Right lobe of liver (tissue), 6 donors: ENCODE measurements around the gene MYDGF. TPM values are rescaled to one million over a fixed set of nuclear protein-coding genes. Genes with fewer than 3 reads are reported as not detected.

ENCODE experiments used
- ATAC-seq, 4 donors: fragments of 200-7000 bp; cut with Tn5 transposase; one replicate each; pipeline ENCODE4 v1.9.1; 2020; ENCODE audit warnings: mild to moderate bottlenecking in 4 of 4, moderate library complexity in 4 of 4
- DNase-seq, 3 donors: peaks; one replicate each; pipeline ENCODE4 v3.0.0-alpha.2; 2020
- H3K27ac ChIP-seq, 3 donors: fragments of 200-600 bp; one replicate each; pipeline ENCODE4 v1.8.0; 2022
- H3K27me3 ChIP-seq, 2 donors: fragments of 200-600 bp; one replicate each; pipeline ENCODE4 v1.8.0; 2022
- H3K36me3 ChIP-seq, 4 donors: fragments of 200-600 bp; sonication (generic) in 1 of 4; one replicate each; pipeline versions ENCODE4 v1.5.1 to v1.8.0; 2017 to 2022; ENCODE audit warnings: control low read depth in 1 of 4
- H3K4me1 ChIP-seq, 4 donors: fragments of 200-600 bp; sonication (generic) in 1 of 4; one replicate each; pipeline versions ENCODE4 v1.5.1 to v1.8.0; 2017 to 2022; ENCODE audit warnings: control low read depth in 1 of 4
- H3K4me3 ChIP-seq, 3 donors: fragments of 200-600 bp; one replicate each; pipeline ENCODE4 v1.8.0; 2022
- H3K9me3 ChIP-seq, 4 donors: fragments of 200-600 bp; sonication (generic) in 1 of 4; one replicate each; pipeline versions ENCODE4 v1.5.1 to v1.8.0; 2017 to 2022; ENCODE audit warnings: control low read depth in 1 of 4
- POLR2A ChIP-seq: fragments of 450-650 bp; IDR thresholded peaks from one replicate; pipeline ENCODE4 v1.6.1; 2017; ENCODE audit warnings: antibody characterized with exemption, mild to moderate bottlenecking
- WGBS: methylation state at CpG from one replicate; pipeline ENCODE4 v1.1.6; 2018; ENCODE audit warnings: low coverage, low lambda C conversion rate; ENCODE audit not compliant: insufficient coverage; ENCODE audit errors: missing lambda C conversion rate; 5-methylcytosine and 5-hydroxymethylcytosine counted together
- intact Hi-C, 2 donors: fragments of 100-400 bp; cut with DNase I; formaldehyde crosslinking; loops; one replicate each; pipeline versions ENCODE4 v1.11.2 to v1.14.1; 2022
- total RNA-seq, 6 experiments: library from RNA; depleted of rRNA in 2 of 6; stranded (reverse); fragments of >200 nt in 2 of 6; fragmentation: NEBNext Ultra II Directional in 3 of 6; extraction: Animal tissue kit (Norgen Biotek cat#: 25700) in 3 of 6; gene quantifications; one replicate each; pipeline versions ENCODE4 v1.1.0 to v1.2.4, GENCODE V29; 2016 to 2023
- TF ChIP-seq, protein P1 (sequence below), 4 donors: fragments of 200-600 bp in 3 of 4; fragments of 450-650 bp in 1 of 4; IDR thresholded peaks; one replicate each; pipeline versions ENCODE4 v1.5.1 to v1.8.0; 2016 to 2022; ENCODE audit warnings: antibody characterized with exemption in 4 of 4, mild to moderate bottlenecking in 2 of 4
- donor health status: DM: no; HTN: yes; CAD: no.
- donor health status: DM: no; HTN: no; CAD: no.
- donor health status: DM: no; HTN: no; CAD: no.
- donor health status: DM: no; HTN: yes; CAD: no.
- donor health status: DM: no; HTN: yes; CAD: no.

The MYDGF gene
- total RNA-seq, 6 experiments from 2014 or later = 58.2 to 98.7 (median 72.2) TPM

DNA sequence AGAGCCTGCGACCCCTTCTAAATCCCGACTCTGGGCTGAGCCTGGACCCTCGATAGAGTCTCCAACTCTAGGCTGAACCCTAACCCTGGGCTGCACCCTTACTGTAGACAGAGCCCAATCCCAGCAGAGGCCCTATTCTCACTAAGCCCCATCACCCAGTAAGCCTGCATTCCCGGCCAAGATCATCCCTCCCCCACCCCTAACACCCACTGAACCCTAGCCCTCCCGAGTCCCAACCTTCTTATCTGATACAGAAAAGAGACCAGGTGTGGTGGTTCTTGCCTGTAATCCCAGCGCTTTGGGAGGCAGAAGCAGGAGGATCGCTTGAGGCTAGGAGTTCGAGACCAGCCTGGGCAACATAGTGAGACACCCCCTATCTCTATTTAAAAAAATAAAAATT lies 33.4 kb downstream of the MYDGF start:
- no peak overlapping the region for H3K4me3 ChIP-seq
- H3K27me3 ChIP-seq = no peaks in the 10 kb centered on the region
- no peaks in the 10 kb centered on the region for H3K36me3 ChIP-seq
- DNase-seq = no peak
- WGBS = 60% methylated on average over 5 of the region's 8 CpGs
- no peak overlapping the region for H3K27ac ChIP-seq
- ATAC-seq = no peak
- intact Hi-C loops = loop anchor here in 1 of 2 donors (5.0 kb wide), 1 partner anchor 59 kb away; no protein-coding TSS in a partner anchor
- no peaks in the 10 kb centered on the region for H3K9me3 ChIP-seq
- no peak for TF ChIP-seq POLR2A
- TF ChIP-seq, protein P1, sequence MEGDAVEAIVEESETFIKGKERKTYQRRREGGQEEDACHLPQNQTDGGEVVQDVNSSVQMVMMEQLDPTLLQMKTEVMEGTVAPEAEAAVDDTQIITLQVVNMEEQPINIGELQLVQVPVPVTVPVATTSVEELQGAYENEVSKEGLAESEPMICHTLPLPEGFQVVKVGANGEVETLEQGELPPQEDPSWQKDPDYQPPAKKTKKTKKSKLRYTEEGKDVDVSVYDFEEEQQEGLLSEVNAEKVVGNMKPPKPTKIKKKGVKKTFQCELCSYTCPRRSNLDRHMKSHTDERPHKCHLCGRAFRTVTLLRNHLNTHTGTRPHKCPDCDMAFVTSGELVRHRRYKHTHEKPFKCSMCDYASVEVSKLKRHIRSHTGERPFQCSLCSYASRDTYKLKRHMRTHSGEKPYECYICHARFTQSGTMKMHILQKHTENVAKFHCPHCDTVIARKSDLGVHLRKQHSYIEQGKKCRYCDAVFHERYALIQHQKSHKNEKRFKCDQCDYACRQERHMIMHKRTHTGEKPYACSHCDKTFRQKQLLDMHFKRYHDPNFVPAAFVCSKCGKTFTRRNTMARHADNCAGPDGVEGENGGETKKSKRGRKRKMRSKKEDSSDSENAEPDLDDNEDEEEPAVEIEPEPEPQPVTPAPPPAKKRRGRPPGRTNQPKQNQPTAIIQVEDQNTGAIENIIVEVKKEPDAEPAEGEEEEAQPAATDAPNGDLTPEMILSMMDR (IDR thresholded peaks at IDR 0.05) = no peak
- peaks cover 0 to 26% (median 11%) of the 10 kb centered on the region in 4 donors for H3K4me1 ChIP-seq

DNA sequence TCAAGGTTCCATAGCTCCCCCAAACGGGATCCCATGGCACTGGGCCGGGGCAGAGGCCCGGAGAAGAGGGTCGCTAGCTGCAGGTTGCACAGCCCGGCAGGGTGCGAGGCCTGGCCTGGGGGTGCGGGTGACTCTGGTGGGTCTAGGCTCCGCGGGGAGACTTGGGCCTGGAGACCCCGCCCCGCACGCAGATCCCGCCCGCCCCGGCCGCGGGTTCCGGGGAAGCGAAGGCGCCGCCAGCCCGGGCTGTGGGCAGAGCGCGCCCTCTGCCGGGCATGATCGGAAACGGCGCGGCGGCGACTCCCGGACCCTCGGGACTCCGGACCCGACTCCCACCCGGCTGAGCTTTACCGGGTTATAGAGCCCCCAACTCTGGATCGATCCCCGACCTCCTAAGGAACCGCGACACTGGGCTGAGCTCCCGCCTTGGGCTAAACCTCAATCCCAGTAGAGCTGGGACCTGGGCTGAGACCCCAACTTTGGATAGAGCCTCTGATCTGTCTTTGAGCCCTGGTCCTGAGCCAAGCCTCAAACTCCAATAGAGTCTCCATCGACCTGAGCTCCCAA lies 33.9 kb downstream of the MYDGF start:
- Histone ChIP-seq H3K9me3 (no peaks in the 10 kb centered on the region), H3K27me3 (no peaks in the 10 kb centered on the region), H3K27ac (no peak overlapping the region), H3K4me1 (peaks cover 0 to 21% (median 6%) of the 10 kb centered on the region in 4 donors), H3K36me3 (no peaks in the 10 kb centered on the region), H3K4me3 (peak overlapping the region; percentile 40 to 52 (median 43))
- peak; percentile 3 to 38 (median 18) for ATAC-seq
- 0% methylated on average over 6 of the region's 43 CpGs for WGBS
- intact Hi-C loops = loop anchor here in 1 of 2 donors (5.0 kb wide), 1 partner anchor 59 kb away; no protein-coding TSS in a partner anchor
- no peak for TF ChIP-seq POLR2A
- TF ChIP-seq, protein P1 (IDR thresholded peaks at IDR 0.05) = peak; percentile 87 to 97 (median 94)
- peak; percentile 66 to 71 (median 70) for DNase-seq

DNA sequence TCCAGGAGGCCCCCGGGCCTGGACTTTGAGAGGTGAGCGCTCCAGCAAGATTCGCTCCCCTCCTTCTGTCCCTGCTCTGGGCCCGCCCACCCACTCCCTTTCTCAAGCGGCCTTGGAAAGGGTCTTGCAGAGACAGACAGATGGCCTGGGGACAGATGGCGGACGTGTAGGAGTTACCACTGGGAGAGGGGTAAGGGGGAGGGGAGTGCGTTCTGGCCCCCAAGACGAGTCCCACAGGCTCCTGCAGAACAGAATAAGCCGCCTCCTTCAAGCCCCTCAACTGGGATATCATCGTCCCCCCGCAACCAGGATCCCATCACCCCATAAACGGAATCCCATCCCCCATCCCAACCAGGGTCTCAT lies 34.4 kb downstream of the MYDGF start:
- H3K36me3 ChIP-seq = no peaks in the 10 kb centered on the region
- no peaks in the 10 kb centered on the region for H3K9me3 ChIP-seq
- no peak overlapping the region for H3K27ac ChIP-seq
- TF ChIP-seq, protein P1 (IDR thresholded peaks at IDR 0.05) = no peak
- no peak for TF ChIP-seq POLR2A
- WGBS = 48% methylated on average over 2 of the region's 13 CpGs
- peak overlapping the region; percentile 40 to 52 (median 43) for H3K4me3 ChIP-seq
- intact Hi-C loops = loop anchor here in 1 of 2 donors (5.0 kb wide), 1 partner anchor 58 kb away; no protein-coding TSS in a partner anchor
- no peak for ATAC-seq
- no peaks in the 10 kb centered on the region for H3K27me3 ChIP-seq
- peaks cover 0 to 16% (median 3%) of the 10 kb centered on the region in 4 donors for H3K4me1 ChIP-seq
- DNase-seq = no peak

DNA sequence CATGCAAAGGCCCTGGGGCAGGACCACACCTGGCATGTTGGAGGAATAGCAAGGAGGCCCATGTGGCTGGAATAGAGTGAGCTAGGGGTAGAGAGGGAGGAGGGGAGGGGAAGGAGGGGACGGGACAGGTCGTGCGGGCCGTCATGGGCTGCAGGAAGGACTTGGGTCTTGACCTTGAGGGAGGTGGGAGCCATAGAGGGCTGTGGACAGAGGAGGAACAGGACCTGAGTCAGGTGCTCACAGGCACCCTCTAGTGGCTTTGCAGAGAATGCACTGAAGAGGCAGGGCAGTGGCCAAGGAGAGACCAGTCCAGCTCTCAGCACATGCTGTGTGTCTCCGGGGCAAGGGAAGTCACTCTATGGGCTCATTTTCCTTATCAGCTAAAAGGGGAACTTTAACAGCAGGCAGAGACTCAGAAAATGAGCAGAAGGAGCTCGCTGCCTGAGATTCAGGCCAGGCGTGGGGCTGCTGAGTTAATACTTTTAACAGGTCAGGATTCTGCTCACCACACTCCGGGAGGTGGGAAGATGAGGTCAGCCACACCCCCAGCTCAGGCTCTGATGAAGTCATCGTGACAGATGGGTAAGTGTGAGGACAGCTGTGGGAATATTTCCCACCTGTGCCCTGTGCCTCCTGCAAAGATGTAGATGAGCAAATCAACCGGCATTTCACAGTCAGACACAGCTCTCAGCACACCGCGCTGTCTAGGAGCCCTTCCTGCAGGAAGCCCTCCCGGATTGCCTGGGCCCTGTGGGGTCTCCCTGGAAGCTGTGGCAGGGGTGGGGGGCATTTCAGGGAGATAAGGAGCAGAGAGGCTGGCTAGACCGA lies 36.8 kb downstream of the MYDGF start:
- peaks cover 0 to 8% (median under 1%) of the 10 kb centered on the region in 4 donors for H3K4me1 ChIP-seq
- no peaks in the 10 kb centered on the region for H3K9me3 ChIP-seq
- TF ChIP-seq, protein P1 (IDR thresholded peaks at IDR 0.05) = peak; percentile 75 to 83 (median 78)
- no peak for TF ChIP-seq POLR2A
- DNase-seq (peak; percentile 61 to 74 (median 74)), ATAC-seq (peak; percentile 82 to 93 (median 88))
- intact Hi-C loops = loop anchor here in 1 of 2 donors (5.0 kb wide), 1 partner anchor 56 kb away; no protein-coding TSS in a partner anchor
- H3K27me3 ChIP-seq = no peaks in the 10 kb centered on the region
- no peak overlapping the region for H3K4me3 ChIP-seq
- no peak overlapping the region for H3K27ac ChIP-seq
- 30% methylated on average over 12 of the region's 14 CpGs for WGBS
- no peaks in the 10 kb centered on the region for H3K36me3 ChIP-seq
